ENCODE results near the gene ROPN1B. TPM values are rescaled to one million over a fixed set of nuclear protein-coding genes. Genes with fewer than 3 reads are reported as not detected.
"Not testable (repeated sequence)": the region's sequence is repeated elsewhere in the genome, so short reads cannot be mapped to it uniquely, and the experiment has no call there.

ROPN1B gene
- not detected in 2 replicates for total RNA-seq

DNA sequence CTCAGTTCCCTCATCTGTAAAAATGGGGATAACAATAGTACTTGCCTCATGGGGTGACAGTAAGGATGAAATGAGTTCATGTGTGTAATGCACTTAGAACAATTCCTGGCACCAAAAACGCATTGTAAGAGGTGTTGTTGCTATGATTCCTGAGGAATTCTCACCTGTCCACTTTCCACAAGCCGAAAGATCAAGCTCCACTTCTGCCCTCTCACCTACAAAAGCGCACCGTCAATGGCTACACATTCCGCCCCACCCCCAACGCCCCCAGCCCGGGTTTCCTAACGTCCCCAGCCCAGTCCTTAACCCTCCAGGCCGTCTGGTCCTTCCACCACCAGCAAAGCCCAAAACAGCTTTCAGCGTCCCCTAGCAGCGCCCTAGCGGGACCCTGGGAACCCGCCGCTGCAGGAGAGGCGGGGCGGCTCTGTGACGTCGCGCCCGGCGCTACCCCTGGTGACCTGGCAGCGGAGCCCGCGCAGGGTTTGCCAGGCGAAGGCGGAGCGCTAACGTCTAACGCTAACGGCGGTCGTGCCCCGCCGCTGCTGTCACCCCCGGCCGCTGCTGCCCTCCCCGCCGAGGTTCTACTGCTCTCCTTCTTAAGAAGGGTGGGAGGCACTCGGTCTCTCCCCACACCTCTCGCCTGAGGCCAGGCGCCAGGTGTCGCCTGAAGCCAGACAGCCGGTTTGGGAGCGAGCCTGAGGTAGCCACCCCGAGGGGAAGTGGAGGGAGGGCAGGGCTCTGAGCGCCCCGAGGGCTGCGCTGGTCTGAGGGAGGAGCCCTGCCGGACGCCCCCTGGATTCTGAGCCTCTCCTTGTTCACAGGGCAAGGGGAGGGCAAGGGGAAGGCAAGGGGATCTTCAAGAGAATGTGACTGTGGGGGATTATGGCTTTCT, at the start of gene ROPN1B:
ROPN1B (plus strand) TSS at position 478 of the 892 bp plus-strand sequence. CDS start 2,877 bp downstream, outside the sequence.
- intact Hi-C loops (cut with micrococcal nuclease) = not testable (repeated sequence)

GRCh38 chr3:125920191-125920590, 48.8 kb upstream of the ROPN1B start:
- intact Hi-C loops (cut with micrococcal nuclease) = not testable (repeated sequence)

DNA sequence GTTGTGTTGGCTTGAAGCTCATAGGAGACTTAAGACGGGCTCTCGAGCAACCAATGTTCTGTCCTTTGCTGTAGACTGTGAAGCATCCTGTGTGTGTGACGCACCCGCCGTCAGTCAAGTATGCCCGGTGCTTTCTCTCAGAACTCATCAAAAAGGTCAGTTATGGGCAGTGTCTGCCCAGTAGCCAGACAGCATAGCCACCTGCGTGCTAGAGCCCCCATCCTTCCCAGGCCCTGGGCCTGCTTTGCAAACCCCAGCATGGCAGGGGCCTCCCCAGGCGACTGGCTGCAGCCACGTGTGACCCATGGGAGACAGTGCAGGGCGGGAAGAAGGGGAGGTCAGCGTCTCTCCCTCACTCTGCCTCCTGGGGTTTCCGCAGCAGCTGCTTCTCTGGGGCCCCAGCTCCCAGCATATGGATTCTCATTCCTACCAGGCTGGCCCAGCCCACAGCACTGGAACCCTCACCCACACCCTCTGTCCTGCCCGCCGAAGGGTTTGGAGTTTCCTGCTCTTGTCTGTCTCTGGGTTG, 48.2 kb upstream of the ROPN1B start:
- intact Hi-C loops (cut with micrococcal nuclease) = not testable (repeated sequence)

GRCh38 chr3:125921712-125922111, 47.3 kb upstream of the ROPN1B start:
- intact Hi-C loops (cut with micrococcal nuclease) = not testable (repeated sequence)

GRCh38 chr3:125923324-125924115, 45.5 kb upstream of the ROPN1B start:
- intact Hi-C loops (cut with micrococcal nuclease) = not testable (repeated sequence)

DNA sequence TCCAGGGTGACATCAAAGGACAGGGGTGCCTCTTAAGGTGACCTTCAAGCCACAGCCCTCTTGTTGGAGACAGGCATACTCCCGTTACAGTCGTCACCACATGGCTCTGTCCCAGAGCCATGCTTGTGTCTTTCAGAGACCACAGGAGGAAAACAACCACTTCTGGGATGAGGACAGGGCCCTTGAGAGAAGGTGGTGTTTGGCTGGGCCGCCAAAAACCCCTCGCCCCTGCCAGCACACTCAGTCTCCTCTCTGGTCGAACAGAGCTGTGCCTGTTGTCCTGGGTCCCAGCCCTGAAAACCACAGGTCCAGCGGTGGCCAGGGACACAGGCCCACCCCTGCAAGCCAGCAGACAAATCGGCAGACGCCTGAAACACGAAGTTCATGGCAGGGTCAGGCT, 44.7 kb upstream of the ROPN1B start:
- intact Hi-C loops (cut with micrococcal nuclease) = not testable (repeated sequence)

DNA sequence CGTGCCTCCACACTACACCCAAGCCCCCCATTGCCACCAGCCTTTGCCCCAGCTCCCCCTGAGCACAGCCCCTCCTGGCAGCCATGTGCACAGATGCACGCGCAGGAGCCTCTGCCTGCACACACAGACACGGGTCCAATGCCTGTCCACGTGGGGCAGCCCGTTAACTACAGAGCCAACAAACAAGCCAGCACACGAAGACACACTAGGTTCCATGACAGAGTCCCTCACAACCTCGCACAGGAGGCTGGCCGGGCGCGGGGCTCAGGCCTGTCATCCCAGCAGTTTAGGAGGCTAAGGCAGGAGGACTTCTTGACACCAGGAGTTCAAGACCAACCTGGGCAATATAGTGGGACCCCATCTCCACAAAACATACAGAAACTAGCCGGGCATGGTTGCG, 43.3 kb upstream of the ROPN1B start:
- intact Hi-C loops (cut with micrococcal nuclease) = not testable (repeated sequence)

- intact Hi-C loops (cut with micrococcal nuclease) = not testable (repeated sequence)
Measured at GRCh38 chr3:125928771-125929545, 40.0 kb upstream of the ROPN1B start.

- intact Hi-C loops (cut with micrococcal nuclease) = not testable (repeated sequence)
Measured at GRCh38 chr3:125929765-125930164, 39.2 kb upstream of the ROPN1B start.

DNA sequence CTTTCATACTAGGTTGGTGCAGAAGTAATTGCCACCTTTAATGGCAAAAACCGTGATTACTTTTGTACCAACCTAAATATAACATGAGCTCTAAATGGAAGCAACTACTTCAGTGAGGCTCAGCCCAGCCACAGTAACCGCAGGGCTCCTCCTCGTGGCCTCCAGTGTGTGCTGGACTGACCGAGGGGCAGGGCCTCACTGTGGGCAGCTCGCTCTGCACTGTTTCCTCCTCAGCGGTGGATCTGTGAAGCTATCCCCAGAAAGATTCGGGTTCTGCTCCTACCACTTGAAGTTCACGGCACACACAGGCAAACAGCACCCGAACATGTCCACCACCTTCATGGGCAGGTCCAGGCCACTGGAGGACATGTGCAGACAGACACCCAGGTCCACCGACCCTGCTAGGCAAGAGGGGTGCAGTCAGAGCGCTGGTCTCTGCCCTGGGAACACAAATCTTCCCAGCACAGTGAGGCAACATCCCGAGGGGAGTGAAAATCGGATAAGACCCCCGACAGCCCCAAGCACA, 37.6 kb upstream of the ROPN1B start:
- intact Hi-C loops (cut with micrococcal nuclease) = not testable (repeated sequence)

GRCh38 chr3:125933397-125934173, 35.4 kb upstream of the ROPN1B start:
- intact Hi-C loops (cut with micrococcal nuclease) = not testable (repeated sequence)

GRCh38 chr3:125935252-125935874, 33.6 kb upstream of the ROPN1B start:
- intact Hi-C loops (cut with micrococcal nuclease) = not testable (repeated sequence)

DNA sequence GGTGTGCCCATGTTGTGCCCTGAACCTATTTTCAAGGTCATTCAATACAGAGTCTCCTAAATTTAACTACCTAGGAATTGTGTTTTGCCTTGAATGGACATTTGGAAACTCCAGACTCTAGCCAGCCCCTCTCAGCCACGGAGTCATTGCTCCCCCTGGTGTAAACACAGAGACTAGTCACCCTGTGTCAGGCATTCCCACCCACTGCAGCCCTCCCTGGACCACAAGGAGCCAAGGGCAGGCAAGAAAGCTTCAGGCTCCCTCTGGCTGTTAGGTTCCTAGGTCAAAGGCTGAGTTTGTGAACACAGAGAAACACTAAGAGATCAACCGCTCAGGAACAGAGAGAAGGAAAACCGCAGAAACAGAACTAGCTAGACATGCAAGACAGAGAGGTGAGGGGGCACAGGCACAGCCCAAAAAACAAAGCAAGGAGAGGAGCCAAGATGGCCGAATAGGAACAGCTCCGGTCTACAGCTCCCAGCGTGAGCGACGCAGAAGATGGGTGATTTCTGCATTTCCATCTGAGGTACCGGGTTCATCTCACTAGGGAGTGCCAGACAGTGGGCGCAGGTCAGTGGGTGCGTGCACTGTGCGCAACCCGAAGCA, 32.7 kb upstream of the ROPN1B start:
- intact Hi-C loops (cut with micrococcal nuclease) = not testable (repeated sequence)

GRCh38 chr3:125936891-125937290, 32.1 kb upstream of the ROPN1B start:
- intact Hi-C loops (cut with micrococcal nuclease) = not testable (repeated sequence)

DNA sequence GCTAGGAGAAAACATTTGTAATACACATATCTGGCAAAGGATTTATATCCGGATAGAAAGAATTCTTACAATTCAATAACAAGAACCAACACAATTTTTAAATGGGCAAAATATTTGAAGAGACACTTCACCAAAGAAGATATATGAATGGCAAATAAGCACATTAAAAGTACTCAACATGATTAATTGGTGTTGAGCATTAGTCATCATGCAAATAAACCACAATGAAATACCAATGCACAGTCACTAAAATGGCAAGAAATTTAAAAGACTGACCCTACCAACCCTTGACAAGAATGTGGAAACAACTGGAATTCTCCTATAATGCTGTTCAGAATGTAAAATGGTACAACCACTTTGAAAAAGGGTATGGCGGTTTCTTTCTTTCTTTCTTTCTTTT, 21.2 kb upstream of the ROPN1B start:
- intact Hi-C loops (cut with micrococcal nuclease) = not testable (repeated sequence)

DNA sequence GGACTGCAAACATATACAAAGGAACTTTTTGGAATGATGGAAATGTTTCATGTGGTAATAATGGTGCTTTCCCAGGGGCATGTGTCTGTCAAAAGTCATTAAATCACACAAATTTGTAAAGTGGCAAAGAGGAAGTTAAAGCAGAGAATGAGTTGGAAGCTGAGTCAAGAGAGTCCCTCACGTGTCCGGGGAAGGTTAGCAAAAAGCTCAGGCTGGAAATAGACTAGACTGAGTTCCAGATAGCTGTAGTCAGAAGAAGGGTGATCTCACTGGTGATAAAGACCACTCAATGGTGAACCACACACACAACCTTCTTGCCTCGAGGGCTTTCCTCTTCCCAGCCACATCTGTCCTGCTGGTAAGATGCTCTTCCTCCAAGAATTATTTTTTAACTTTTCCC, 20.1 kb upstream of the ROPN1B start:
- intact Hi-C loops (cut with micrococcal nuclease) = not testable (repeated sequence)

DNA sequence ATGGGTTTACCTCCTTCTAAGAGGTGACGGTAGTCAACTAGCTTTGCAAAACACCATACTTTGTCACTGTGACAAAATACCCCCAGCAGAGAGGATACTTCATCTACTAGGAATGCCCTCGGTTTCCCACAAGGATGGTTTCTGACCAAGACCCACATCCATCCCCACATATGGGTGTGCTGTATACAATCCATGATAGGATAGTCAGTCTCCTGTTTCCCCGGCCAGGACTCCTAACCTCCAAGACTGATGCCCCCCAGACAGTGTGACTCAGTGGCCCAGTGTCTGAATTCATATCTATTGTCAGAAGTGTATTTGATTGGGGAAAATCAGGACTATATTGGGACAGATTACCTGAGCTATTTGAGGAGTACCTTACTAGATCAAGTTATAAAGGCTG, 17.8 kb upstream of the ROPN1B start:
- intact Hi-C loops (cut with micrococcal nuclease) = not testable (repeated sequence)

DNA sequence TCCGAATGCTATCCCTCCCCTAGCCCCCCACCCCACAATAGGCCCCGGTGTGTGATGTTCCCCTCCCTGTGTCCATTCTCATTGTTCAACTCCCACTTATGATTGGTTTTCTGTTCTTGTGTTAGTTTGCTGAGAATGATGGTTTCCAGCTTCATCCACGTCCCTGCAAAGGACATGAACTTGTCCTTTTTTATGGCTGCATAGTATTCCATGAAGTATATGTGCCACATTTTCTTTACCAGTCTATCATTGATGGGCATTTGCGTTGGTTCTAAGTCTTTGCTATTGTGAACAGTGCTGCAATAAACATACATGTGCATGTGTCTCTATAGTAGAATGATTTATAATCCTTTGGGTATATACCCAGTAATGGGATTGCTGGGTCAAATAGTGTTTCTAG, 12.0 kb upstream of the ROPN1B start:
- intact Hi-C loops (cut with micrococcal nuclease) = not testable (repeated sequence)

Data from T-helper 1 cell treated with Interleukin-12 subunit alpha and Interleukin-12 subunit beta and Interleukin-4 antibody, amounts not matched to agents 30 ng/mL and 1 ng/mL, for 36 hours (primary cell).